Measurements from ENCODE around the gene ZBTB48.
"Not testable (repeated sequence)": the region's sequence is repeated elsewhere in the genome, so short reads cannot be mapped to it uniquely, and the experiment has no call there.

ZBTB48 gene

DNA sequence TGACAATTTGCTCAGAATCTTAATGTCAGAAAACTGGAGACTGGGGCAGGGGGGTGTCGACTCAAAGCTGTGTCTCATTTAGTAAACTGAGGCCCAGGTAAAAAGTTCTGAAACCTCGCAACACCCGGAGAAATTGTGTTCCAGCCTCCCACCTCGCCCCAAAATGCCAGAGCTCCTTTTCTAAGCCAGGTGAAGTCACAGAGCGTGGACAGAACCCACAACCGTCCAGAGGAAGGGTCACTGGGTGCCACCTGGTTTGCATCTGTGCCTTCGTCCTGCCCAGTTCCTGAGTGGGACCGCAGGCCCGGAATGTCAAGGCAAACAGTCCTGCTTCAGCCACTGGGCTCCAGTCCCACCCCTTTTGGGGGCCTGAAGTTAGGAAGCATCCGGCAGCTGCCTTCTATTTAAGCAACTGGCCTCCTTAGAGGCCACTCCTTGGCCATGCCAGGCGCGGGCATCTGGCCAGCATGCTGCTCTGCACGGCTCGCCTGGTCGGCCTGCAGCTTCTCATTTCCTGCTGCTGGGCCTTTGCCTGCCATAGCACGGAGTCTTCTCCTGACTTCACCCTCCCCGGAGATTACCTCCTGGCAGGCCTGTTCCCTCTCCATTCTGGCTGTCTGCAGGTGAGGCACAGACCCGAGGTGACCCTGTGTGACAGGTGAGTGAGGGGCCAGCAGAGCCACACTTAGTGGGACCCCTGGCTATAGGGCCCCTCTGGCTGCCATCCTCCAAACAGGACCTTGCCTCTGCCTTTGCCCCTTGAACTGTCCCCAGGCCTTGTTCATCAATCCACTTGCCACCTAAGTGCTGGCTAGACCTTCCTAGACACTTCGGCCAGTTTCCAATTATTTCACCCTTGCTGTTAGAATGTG is 24.7 kb upstream of the ZBTB48 start, which contains the start of gene TAS1R1:
TAS1R1 (plus strand) TSS at position 401 of the 872 bp plus-strand sequence; CDS start at position 468, 67 bp downstream.
- Histone ChIP-seq H2AFZ (ENCODE audit: low read depth, low read length, severe bottlenecking) (peak within 1 kb of the TSS; percentile 99), H3K27me3 (ENCODE audit: low read length) (no peaks in the 10 kb centered on the region), H3K9me3 (ENCODE audit: insufficient read depth, low read length) (no peaks in the 10 kb centered on the region), H3K27ac (ENCODE audit: low read depth, low read length) (peak within 1 kb of the TSS; percentile 33; the same call in 1 of the 2 replicates), H3K79me2 (ENCODE audit: insufficient read depth, low read length) (peaks cover 19% of the 10 kb centered on the region), H4K20me1 (ENCODE audit: low read depth, low read length) (peaks cover 3% of the 10 kb centered on the region; the same call in 1 of the 2 replicates), H3F3A (ENCODE audit: insufficient read depth) (no peaks in the 10 kb centered on the region), H3K9me2 (replicated peaks; ENCODE audit: insufficient read depth, low read length) (no peaks in the 10 kb centered on the region), H3K9ac (ENCODE audit: low read length) (peak within 1 kb of the TSS; percentile 90), H3K4me2 (ENCODE audit: low read depth, low read length, poor library complexity, severe bottlenecking) (peak within 1 kb of the TSS; percentile 100), H3K4me3 (ENCODE audit: insufficient read depth, low read length, poor library complexity, severe bottlenecking) (peak within 1 kb of the TSS; percentile 87), H3K36me3 (ENCODE audit: low read length) (no peaks in the 10 kb centered on the region; the same call in 1 of the 2 replicates)
- TF ChIP-seq CTCF (IDR thresholded peaks at IDR 0.05; ENCODE audit: insufficient read depth, low read length, poor library complexity, severe bottlenecking) (no peak), EZH2phosphoT487 (conservative IDR thresholded peaks at IDR 0.05; ENCODE audit: low read length) (no peak)

- TF ChIP-seq CTCF (IDR thresholded peaks at IDR 0.05; ENCODE audit: insufficient read depth, low read length, poor library complexity, severe bottlenecking) (no peak), EZH2phosphoT487 (conservative IDR thresholded peaks at IDR 0.05; ENCODE audit: low read length) (no peak)
- Histone ChIP-seq H3K4me2 (ENCODE audit: low read depth, low read length, poor library complexity, severe bottlenecking) (no peak overlapping the region), H3K36me3 (ENCODE audit: low read length) (no peaks in the 10 kb centered on the region), H3K9me3 (ENCODE audit: insufficient read depth, low read length) (no peaks in the 10 kb centered on the region), H3K27me3 (ENCODE audit: low read length) (no peaks in the 10 kb centered on the region), H3K79me2 (ENCODE audit: insufficient read depth, low read length) (peaks cover 17% of the 10 kb centered on the region), H2AFZ (ENCODE audit: low read depth, low read length, severe bottlenecking) (no peak overlapping the region), H3K4me3 (ENCODE audit: insufficient read depth, low read length, poor library complexity, severe bottlenecking) (no peak overlapping the region), H3K9me2 (replicated peaks; ENCODE audit: insufficient read depth, low read length) (no peaks in the 10 kb centered on the region), H3K27ac (ENCODE audit: low read depth, low read length) (no peak overlapping the region), H4K20me1 (ENCODE audit: low read depth, low read length) (peaks cover 3% of the 10 kb centered on the region; the same call in 1 of the 2 replicates), H3K9ac (ENCODE audit: low read length) (no peak overlapping the region), H3F3A (ENCODE audit: insufficient read depth) (no peaks in the 10 kb centered on the region)
These were observed 22.2 kb upstream of the ZBTB48 start for GRCh38 chr1:6557597-6557996.

GRCh38 chr1:6559161-6559560 is 20.6 kb upstream of the ZBTB48 start:
- not testable (repeated sequence) for H4K20me1 ChIP-seq (ENCODE audit: low read depth, low read length); H3K4me2 ChIP-seq (ENCODE audit: low read depth, low read length, poor library complexity, severe bottlenecking); H3K27me3 ChIP-seq (ENCODE audit: low read length); H3K79me2 ChIP-seq (ENCODE audit: insufficient read depth, low read length); H3K4me3 ChIP-seq (ENCODE audit: insufficient read depth, low read length, poor library complexity, severe bottlenecking); H3K9me3 ChIP-seq (ENCODE audit: insufficient read depth, low read length); H3K9me2 ChIP-seq (replicated peaks; ENCODE audit: insufficient read depth, low read length); H3K27ac ChIP-seq (ENCODE audit: low read depth, low read length); H3K36me3 ChIP-seq (ENCODE audit: low read length); H2AFZ ChIP-seq (ENCODE audit: low read depth, low read length, severe bottlenecking); H3F3A ChIP-seq (ENCODE audit: insufficient read depth); H3K9ac ChIP-seq (ENCODE audit: low read length)

- no peak overlapping the region for H3K4me3 ChIP-seq (ENCODE audit: insufficient read depth, low read length, poor library complexity, severe bottlenecking)
- no peak overlapping the region for H3K4me2 ChIP-seq (ENCODE audit: low read depth, low read length, poor library complexity, severe bottlenecking)
- H2AFZ ChIP-seq (ENCODE audit: low read depth, low read length, severe bottlenecking): no peak overlapping the region
- TF ChIP-seq CTCF (IDR thresholded peaks at IDR 0.05; ENCODE audit: insufficient read depth, low read length, poor library complexity, severe bottlenecking) (no peak), EZH2phosphoT487 (conservative IDR thresholded peaks at IDR 0.05; ENCODE audit: low read length) (no peak)
- no peaks in the 10 kb centered on the region for H3F3A ChIP-seq (ENCODE audit: insufficient read depth)
- H3K27ac ChIP-seq (ENCODE audit: low read depth, low read length): no peak overlapping the region
- H3K79me2 ChIP-seq (ENCODE audit: insufficient read depth, low read length): no peaks in the 10 kb centered on the region
- H3K9me2 ChIP-seq (replicated peaks; ENCODE audit: insufficient read depth, low read length): no peaks in the 10 kb centered on the region
- no peaks in the 10 kb centered on the region for H3K27me3 ChIP-seq (ENCODE audit: low read length)
- no peaks in the 10 kb centered on the region for H3K9me3 ChIP-seq (ENCODE audit: insufficient read depth, low read length)
- H4K20me1 ChIP-seq (ENCODE audit: low read depth, low read length): no peaks in the 10 kb centered on the region
- H3K36me3 ChIP-seq (ENCODE audit: low read length): no peaks in the 10 kb centered on the region
- no peak overlapping the region for H3K9ac ChIP-seq (ENCODE audit: low read length)
These were observed 19.5 kb upstream of the ZBTB48 start for GRCh38 chr1:6560267-6560666.

Data from SU-DHL-6 (cell line).